Breast epithelium (tissue), 3 donors: ENCODE measurements around the gene ZNF765.

Source experiments
- POLR2A ChIP-seq: fragments of 450-650 bp; IDR thresholded peaks from one replicate; pipeline ENCODE4 v1.6.1; 2016; ENCODE audit warnings: antibody characterized with exemption, mild to moderate bottlenecking, moderate library complexity
- POLR2AphosphoS5 ChIP-seq, 3 donors: sonication (generic); formaldehyde crosslinking; IDR thresholded peaks; one replicate each; pipeline ENCODE4 v1.6.1; 2017; ENCODE audit warnings: antibody characterized with exemption in 3 of 3
- TF ChIP-seq, protein P1 (sequence below), 3 donors: fragments of 450-650 bp; IDR thresholded peaks; one replicate each; pipeline ENCODE4 v1.5.1; 2016 to 2017; ENCODE audit warnings: antibody characterized with exemption in 3 of 3, mild to moderate bottlenecking in 3 of 3, moderate library complexity in 3 of 3

DNA sequence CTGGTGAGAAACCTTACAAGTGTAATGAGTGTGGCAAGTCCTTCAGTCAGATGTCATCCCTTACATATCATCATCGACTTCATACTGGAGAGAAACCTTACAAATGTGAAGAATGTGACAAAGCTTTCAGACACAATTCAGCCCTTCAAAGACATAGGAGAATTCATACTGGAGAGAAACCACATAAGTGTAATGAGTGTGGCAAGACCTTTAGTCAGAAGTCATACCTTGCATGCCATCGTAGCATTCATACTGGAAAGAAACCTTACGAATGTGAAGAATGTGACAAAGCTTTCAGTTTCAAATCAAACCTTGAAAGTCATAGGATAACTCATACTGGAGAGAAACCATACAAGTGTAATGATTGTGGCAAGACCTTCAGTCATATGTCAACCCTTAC, 13.6 kb upstream of the ZNF765 start:
- TF ChIP-seq, protein P1, sequence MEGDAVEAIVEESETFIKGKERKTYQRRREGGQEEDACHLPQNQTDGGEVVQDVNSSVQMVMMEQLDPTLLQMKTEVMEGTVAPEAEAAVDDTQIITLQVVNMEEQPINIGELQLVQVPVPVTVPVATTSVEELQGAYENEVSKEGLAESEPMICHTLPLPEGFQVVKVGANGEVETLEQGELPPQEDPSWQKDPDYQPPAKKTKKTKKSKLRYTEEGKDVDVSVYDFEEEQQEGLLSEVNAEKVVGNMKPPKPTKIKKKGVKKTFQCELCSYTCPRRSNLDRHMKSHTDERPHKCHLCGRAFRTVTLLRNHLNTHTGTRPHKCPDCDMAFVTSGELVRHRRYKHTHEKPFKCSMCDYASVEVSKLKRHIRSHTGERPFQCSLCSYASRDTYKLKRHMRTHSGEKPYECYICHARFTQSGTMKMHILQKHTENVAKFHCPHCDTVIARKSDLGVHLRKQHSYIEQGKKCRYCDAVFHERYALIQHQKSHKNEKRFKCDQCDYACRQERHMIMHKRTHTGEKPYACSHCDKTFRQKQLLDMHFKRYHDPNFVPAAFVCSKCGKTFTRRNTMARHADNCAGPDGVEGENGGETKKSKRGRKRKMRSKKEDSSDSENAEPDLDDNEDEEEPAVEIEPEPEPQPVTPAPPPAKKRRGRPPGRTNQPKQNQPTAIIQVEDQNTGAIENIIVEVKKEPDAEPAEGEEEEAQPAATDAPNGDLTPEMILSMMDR (IDR thresholded peaks at IDR 0.05) = no peak
- no peak for TF ChIP-seq POLR2A
- TF ChIP-seq POLR2AphosphoS5 (IDR thresholded peaks at IDR 0.05) = no peak
